Nephron (organoid): Measurements from ENCODE around the gene FSD1L.

ENCODE experiments used
- H3K27ac Mint-ChIP-seq, 3 experiments: 2 replicates each; pipeline ENCODE4 v1.8.0; 2020; ENCODE audit warnings: mixed read lengths in 3 of 3, mild to moderate bottlenecking in 2 of 3, moderate library complexity in 1 of 3
- H3K27me3 Mint-ChIP-seq: 2 replicates; pipeline ENCODE4 v1.8.0; 2021; ENCODE audit warnings: low read depth, mild to moderate bottlenecking, moderate library complexity, mixed read lengths
- H3K36me3 Mint-ChIP-seq: 2 replicates; pipeline ENCODE4 v1.8.0; 2020; ENCODE audit warnings: low read depth, mixed read lengths
- H3K4me1 Mint-ChIP-seq: 2 replicates; pipeline ENCODE4 v1.8.0; 2020; ENCODE audit warnings: mixed read lengths
- H3K4me3 Mint-ChIP-seq, 3 experiments: 2 replicates each; pipeline ENCODE4 v1.8.0; 2020; ENCODE audit warnings: mild to moderate bottlenecking in 3 of 3, mixed read lengths in 3 of 3, moderate library complexity in 2 of 3
- H3K9me3 Mint-ChIP-seq: 2 replicates; pipeline ENCODE4 v1.8.0; 2020; ENCODE audit warnings: mixed read lengths
- TF ChIP-seq, protein P1 (sequence below), 3 experiments: fragments of 200-600 bp; sonication (generic); IDR thresholded peaks; one replicate each; pipeline ENCODE4 v1.5.0; 2021; ENCODE audit warnings: antibody characterized with exemption in 3 of 3; ENCODE audit not compliant: unreplicated experiment in 3 of 3

FSD1L gene

DNA sequence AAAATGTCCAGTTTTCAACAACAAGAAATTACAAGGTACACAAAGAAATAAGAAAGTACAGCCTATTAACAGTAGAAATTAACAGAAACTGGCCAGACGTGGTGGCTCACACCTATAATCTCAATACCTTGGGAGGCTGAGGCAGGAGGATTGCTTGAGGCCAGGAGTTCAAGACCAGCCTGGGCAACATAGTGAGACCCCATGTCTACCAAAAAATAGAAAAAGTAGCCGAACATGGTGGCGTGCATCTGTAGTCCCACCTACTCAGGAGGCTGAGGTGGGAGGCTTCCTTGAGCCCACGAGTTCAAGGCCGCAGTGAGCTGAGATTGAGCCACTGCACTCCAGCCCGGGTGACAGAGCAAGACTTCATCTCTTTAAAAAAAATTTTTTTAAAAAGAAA, 41.5 kb upstream of the FSD1L start:
- Mint-ChIP-seq H3K27ac (no peak overlapping the region), H3K27me3 (peaks cover 11% of the 10 kb centered on the region), H3K4me3 (no peak overlapping the region), H3K36me3 (peaks cover 6% of the 10 kb centered on the region), H3K9me3 (peaks cover 26% of the 10 kb centered on the region), H3K4me1 (peaks cover 7% of the 10 kb centered on the region)
- TF ChIP-seq, protein P1, sequence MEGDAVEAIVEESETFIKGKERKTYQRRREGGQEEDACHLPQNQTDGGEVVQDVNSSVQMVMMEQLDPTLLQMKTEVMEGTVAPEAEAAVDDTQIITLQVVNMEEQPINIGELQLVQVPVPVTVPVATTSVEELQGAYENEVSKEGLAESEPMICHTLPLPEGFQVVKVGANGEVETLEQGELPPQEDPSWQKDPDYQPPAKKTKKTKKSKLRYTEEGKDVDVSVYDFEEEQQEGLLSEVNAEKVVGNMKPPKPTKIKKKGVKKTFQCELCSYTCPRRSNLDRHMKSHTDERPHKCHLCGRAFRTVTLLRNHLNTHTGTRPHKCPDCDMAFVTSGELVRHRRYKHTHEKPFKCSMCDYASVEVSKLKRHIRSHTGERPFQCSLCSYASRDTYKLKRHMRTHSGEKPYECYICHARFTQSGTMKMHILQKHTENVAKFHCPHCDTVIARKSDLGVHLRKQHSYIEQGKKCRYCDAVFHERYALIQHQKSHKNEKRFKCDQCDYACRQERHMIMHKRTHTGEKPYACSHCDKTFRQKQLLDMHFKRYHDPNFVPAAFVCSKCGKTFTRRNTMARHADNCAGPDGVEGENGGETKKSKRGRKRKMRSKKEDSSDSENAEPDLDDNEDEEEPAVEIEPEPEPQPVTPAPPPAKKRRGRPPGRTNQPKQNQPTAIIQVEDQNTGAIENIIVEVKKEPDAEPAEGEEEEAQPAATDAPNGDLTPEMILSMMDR (IDR thresholded peaks at IDR 0.05; ENCODE audit: unreplicated experiment in 3 of 3), result no peak

DNA sequence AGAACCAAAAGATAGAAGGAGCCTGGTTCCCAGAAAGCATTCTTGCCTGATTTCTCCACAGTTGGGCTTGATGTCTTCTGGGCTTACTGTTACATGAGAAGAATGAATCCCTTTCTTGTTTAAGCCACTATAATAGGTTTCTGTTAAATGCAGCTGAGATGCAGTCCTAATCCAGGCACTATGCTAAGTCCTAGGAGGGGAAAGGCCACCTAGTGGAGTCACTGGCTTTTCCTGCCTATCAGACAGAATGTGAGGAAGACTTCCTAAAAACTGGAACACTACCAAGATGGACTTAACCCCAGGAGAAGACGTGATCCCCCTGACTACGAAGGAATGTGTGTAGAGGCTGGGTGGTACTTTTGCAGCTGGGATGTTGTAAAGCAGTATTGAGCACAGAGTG, 34.3 kb upstream of the FSD1L start:
- Mint-ChIP-seq H3K36me3 (no peaks in the 10 kb centered on the region), H3K4me3 (no peak overlapping the region), H3K27me3 (peaks cover 3% of the 10 kb centered on the region), H3K27ac (peak overlapping the region in 1 of 3 experiments; percentile 2), H3K9me3 (peaks cover 22% of the 10 kb centered on the region), H3K4me1 (peaks cover 15% of the 10 kb centered on the region)
- TF ChIP-seq, protein P1 (IDR thresholded peaks at IDR 0.05; ENCODE audit: unreplicated experiment in 3 of 3), result peak in 1 of 3 experiments; percentile 39

DNA sequence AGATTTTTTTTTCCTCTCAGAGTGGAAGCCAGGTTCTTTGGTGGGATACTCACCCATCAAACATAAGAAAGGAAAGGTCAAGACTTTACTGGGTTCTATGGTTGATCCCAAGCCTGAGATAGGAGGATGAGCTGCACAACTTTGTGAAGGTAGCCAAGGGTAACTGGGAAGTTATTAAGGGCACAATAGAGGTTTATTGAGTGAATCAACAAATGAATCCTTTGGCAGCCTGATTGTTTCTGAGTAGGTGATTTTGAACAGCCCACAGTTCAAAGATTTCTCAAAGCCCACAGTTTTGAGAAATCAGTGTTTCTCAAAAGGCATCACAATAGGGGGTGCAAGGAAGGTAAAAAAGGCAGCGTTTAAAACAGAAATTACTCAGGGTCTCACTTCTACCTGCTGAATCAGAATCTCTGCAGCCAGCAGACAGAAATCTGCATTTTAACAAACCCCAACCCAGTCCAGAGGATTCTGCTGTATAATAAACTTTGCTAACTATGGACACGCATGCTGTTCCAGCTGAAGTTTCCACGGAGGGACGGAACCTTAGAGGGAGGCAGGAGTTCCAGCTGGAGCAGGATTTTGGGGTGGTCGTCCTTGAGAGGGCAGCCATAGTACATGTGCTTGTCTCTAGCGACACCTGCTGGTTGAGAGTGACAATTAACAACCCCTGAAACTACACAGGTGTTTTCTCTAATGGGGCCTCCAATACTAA, 32.7 kb upstream of the FSD1L start:
- Mint-ChIP-seq H3K4me3 (peak overlapping the region; percentile 33 to 47 (median 34)), H3K27me3 (no peaks in the 10 kb centered on the region), H3K36me3 (no peaks in the 10 kb centered on the region), H3K4me1 (peaks cover 15% of the 10 kb centered on the region), H3K27ac (no peak overlapping the region), H3K9me3 (peaks cover 15% of the 10 kb centered on the region)
- TF ChIP-seq, protein P1 (IDR thresholded peaks at IDR 0.05; ENCODE audit: unreplicated experiment in 3 of 3), result peak; percentile 86 to 94 (median 89)

DNA sequence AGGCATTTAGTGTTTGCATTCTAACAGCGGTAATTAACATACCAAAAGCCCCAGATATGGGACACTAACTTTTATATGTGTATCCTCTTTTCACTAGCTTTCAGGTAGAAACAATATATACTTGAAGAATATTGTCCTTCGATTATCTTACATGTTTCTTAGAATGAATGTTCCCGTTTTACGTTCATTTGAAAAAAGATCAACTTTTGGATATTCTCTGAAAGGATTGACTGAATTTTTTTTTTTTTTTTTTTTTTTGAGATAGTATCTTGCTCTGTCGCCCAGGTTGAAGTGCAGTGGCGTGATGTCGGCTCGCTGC, 32.2 kb upstream of the FSD1L start:
- TF ChIP-seq, protein P1 (IDR thresholded peaks at IDR 0.05; ENCODE audit: unreplicated experiment in 3 of 3), result no peak
- H3K4me3 Mint-ChIP-seq, result no peak overlapping the region
- H3K27me3 Mint-ChIP-seq, result no peaks in the 10 kb centered on the region
- H3K9me3 Mint-ChIP-seq, result peaks cover 12% of the 10 kb centered on the region
- no peaks in the 10 kb centered on the region for H3K36me3 Mint-ChIP-seq
- H3K27ac Mint-ChIP-seq, result no peak overlapping the region
- H3K4me1 Mint-ChIP-seq, result peaks cover 15% of the 10 kb centered on the region

DNA sequence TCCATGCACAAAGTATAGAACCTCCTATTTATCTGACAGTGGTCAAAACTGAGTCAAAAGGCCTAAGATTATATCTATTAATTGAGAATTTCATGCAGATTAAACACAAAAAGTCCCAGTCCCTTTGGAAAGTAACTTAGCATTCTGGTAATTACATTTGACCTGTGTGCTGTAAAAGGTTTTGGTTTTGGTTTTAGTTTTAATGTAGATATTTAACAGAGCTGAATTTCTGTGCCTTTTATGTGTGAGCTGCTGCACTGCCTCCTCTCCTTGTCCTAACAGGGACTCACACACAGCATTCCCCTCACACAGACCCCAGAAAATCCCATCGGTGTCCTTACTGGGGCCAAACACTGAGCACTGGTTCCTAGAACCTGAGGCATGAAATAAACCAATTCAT, 31.0 kb upstream of the FSD1L start:
- TF ChIP-seq, protein P1 (IDR thresholded peaks at IDR 0.05; ENCODE audit: unreplicated experiment in 3 of 3), result no peak
- peaks cover 6% of the 10 kb centered on the region for H3K9me3 Mint-ChIP-seq

More for the DNA sequence above, 31.0 kb upstream of the FSD1L start:
- Mint-ChIP-seq H3K4me3 (no peak overlapping the region), H3K27me3 (no peaks in the 10 kb centered on the region), H3K27ac (no peak overlapping the region), H3K4me1 (peaks cover 15% of the 10 kb centered on the region), H3K36me3 (no peaks in the 10 kb centered on the region)
